Body of pancreas (tissue), 4 donors: ENCODE measurements around the gene PEX14. TPM values are rescaled to one million over a fixed set of nuclear protein-coding genes. Genes with fewer than 3 reads are reported as not detected.

Experiments
- ATAC-seq: fragments of 150-250 bp; one replicate; pipeline ENCODE4 v1.9.1; 2016
- DNase-seq, 4 donors: peaks; one replicate each; pipeline ENCODE4 v3.0.0-alpha.2; 2019
- H3K27ac ChIP-seq, 4 donors: fragments of 200-600 bp; sonication (generic); 1 replicate in 3 of 4; 2 replicates in 1 of 4; pipeline versions ENCODE4 v1.5.1 to v1.6.1; 2016 to 2019; ENCODE audit warnings: mild to moderate bottlenecking in 1 of 4, mixed read lengths in 1 of 4, moderate library complexity in 1 of 4
- H3K27me3 ChIP-seq, 2 donors: fragments of 200-600 bp; sonication (generic); one replicate each; pipeline ENCODE4 v1.6.0; 2016; ENCODE audit warnings: mild to moderate bottlenecking in 1 of 2
- H3K36me3 ChIP-seq, 2 donors: fragments of 200-600 bp; sonication (generic); replicated peaks in 1 of 2; 2 replicates each; pipeline ENCODE4 v1.5.1; 2016; ENCODE audit warnings: low read depth in 2 of 2; ENCODE audit not compliant: insufficient read depth in 1 of 2
- H3K4me1 ChIP-seq: fragments of 200-600 bp; sonication (generic); one replicate; pipeline ENCODE4 v1.6.0; 2016
- H3K4me3 ChIP-seq, 2 donors: fragments of 200-600 bp; sonication (generic); 1 replicate in 1 of 2; 2 replicates in 1 of 2; pipeline ENCODE4 v1.5.1; 2016 to 2019
- H3K9me3 ChIP-seq, 3 donors: fragments of 200-600 bp; sonication (generic); 1 replicate in 2 of 3; 2 replicates in 1 of 3; pipeline ENCODE4 v1.5.1; 2016
- CTCF ChIP-seq, 7 experiments: fragments of 450-650 bp in 4 of 7; fragments of 200-600 bp in 3 of 7; sonication (generic) in 3 of 7; IDR thresholded peaks; one replicate each; pipeline ENCODE4 v1.5.1; 2016 to 2019; ENCODE audit warnings: antibody characterized with exemption in 7 of 7
- POLR2A ChIP-seq, 3 donors: fragments of 450-650 bp; IDR thresholded peaks; one replicate each; pipeline ENCODE4 v1.6.1; 2016; ENCODE audit warnings: antibody characterized with exemption in 3 of 3, mild to moderate bottlenecking in 2 of 3
- WGBS, 2 donors: methylation state at CpG; one replicate each; pipeline ENCODE4 v1.1.5; 2017; 5-methylcytosine and 5-hydroxymethylcytosine counted together
- intact Hi-C: fragments of 100-400 bp; cut with DNase I; formaldehyde crosslinking; loops from one replicate; pipeline ENCODE4 v1.15.1; 2023
- total RNA-seq, 2 donors: library from RNA; depleted of rRNA; stranded (reverse); fragments of >200 nt; gene quantifications; one replicate each; pipeline ENCODE4 v1.1.0, GENCODE V29; 2016

The PEX14 gene
- total RNA-seq, 2 donors from 2014 or later: 8.6 to 8.8 TPM

GRCh38 chr1:10517677-10517982 is 42.9 kb downstream of the PEX14 start:
- Histone ChIP-seq H3K9me3 (no peaks in the 10 kb centered on the region), H3K4me1 (peaks cover 26% of the 10 kb centered on the region), H3K27ac (no peak overlapping the region), H3K27me3 (no peaks in the 10 kb centered on the region), H3K4me3 (no peak overlapping the region), H3K36me3 (no peaks in the 10 kb centered on the region)
- no peak for TF ChIP-seq CTCF (IDR thresholded peaks at IDR 0.05)
- TF ChIP-seq POLR2A (IDR thresholded peaks at IDR 0.05): no peak
- DNase-seq: no peak
- intact Hi-C loops: no loop called here
- 84 to 85% methylated on average over 2 of the region's 2 CpGs for WGBS, 2 donors
- ATAC-seq: no peak

- no peak overlapping the region for H3K27ac ChIP-seq
- H3K4me3 ChIP-seq: no peak overlapping the region
Observed at GRCh38 chr1:10519016-10519417, 44.3 kb downstream of the PEX14 start.

GRCh38 chr1:10520497-10520896 is 45.7 kb downstream of the PEX14 start:
- no peak for DNase-seq

More at GRCh38 chr1:10519016-10519417, 44.3 kb downstream of the PEX14 start:
- 53 to 58% methylated on average over 7 of the region's 7 CpGs for WGBS, 2 donors
- Histone ChIP-seq H3K36me3 (no peaks in the 10 kb centered on the region), H3K4me1 (peaks cover 40% of the 10 kb centered on the region), H3K27me3 (no peaks in the 10 kb centered on the region), H3K9me3 (no peaks in the 10 kb centered on the region)
- no peak for TF ChIP-seq POLR2A (IDR thresholded peaks at IDR 0.05)
- TF ChIP-seq CTCF (IDR thresholded peaks at IDR 0.05): no peak
- ATAC-seq (no peak), DNase-seq (peak in 1 of 4 donors; percentile 31)
- intact Hi-C loops: no loop called here

DNA sequence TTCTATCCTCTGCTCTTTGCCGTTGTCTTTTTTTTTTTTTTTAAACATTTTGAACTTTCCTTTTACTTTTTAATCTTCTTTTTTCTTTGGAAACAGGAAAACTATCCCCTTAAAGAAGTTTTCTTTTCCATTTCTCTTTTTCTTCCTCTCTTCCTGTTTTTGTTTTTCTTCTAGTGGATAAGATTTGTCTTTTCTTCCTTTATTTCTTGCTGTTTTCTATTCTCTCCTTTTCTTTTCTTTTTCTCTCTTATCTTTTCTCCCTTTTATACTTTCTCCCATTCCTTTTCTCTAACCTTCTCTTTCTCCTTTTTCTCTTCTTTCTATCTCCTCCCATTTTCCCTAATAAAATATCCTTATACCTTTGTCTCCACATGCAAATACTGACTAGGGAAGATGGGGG is 46.2 kb downstream of the PEX14 start:
- Histone ChIP-seq H3K27me3 (no peaks in the 10 kb centered on the region), H3K4me3 (no peak overlapping the region), H3K27ac (no peak overlapping the region), H3K9me3 (no peaks in the 10 kb centered on the region), H3K36me3 (no peaks in the 10 kb centered on the region), H3K4me1 (peaks cover 37% of the 10 kb centered on the region)
- WGBS, 2 donors: 81 to 86% methylated on average over 1 of the region's 1 CpG
- ATAC-seq: no peak
- no peak for TF ChIP-seq POLR2A (IDR thresholded peaks at IDR 0.05)
- TF ChIP-seq CTCF (IDR thresholded peaks at IDR 0.05): no peak
- no peak for DNase-seq
- intact Hi-C loops: no loop called here

More at GRCh38 chr1:10520497-10520896, 45.7 kb downstream of the PEX14 start:
- TF ChIP-seq CTCF (IDR thresholded peaks at IDR 0.05) (no peak), POLR2A (IDR thresholded peaks at IDR 0.05) (no peak)
- H3K27ac ChIP-seq: no peak overlapping the region
- H3K4me1 ChIP-seq: peaks cover 41% of the 10 kb centered on the region
- H3K9me3 ChIP-seq: no peaks in the 10 kb centered on the region
- no peaks in the 10 kb centered on the region for H3K27me3 ChIP-seq
- WGBS, 2 donors: 94 to 95% methylated on average over 6 of the region's 6 CpGs
- intact Hi-C loops: no loop called here
- no peaks in the 10 kb centered on the region for H3K36me3 ChIP-seq
- ATAC-seq: no peak
- no peak overlapping the region for H3K4me3 ChIP-seq

DNA sequence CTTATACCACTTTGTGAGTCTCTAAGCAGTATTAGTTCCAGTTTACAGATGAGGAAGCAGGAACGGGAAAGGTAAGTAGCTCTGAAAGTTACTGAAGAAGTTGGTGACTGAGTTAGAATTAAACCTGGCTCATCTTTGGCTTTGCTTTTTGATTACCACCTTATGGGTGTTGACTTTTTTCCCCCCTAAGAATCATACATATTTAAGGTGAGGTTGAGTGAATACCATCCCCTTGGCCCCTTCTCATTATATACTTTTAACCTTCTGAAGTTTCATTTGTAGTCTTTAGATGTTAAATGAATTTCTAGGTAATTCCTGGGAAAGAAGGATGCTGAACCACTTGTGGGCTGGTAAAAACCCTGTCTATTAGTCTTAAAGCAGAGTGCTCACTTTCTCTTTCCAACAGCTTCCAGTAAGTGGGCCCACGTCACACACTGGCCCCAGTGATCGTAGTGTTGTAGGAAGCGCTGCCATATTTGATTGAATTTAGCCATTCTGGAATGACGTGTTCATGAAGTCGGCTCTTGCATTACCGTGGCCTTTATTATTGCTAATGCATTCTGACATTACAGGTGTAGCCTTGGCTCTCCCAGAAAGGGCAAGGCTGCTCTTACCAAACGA is 46.9 kb downstream of the PEX14 start:
- Histone ChIP-seq H3K9me3 (no peaks in the 10 kb centered on the region), H3K27ac (no peak overlapping the region), H3K4me1 (peaks cover 30% of the 10 kb centered on the region), H3K36me3 (no peaks in the 10 kb centered on the region), H3K27me3 (no peaks in the 10 kb centered on the region), H3K4me3 (no peak overlapping the region)
- DNase-seq (no peak), ATAC-seq (no peak)
- 83 to 93% methylated on average over 8 of the region's 8 CpGs for WGBS, 2 donors
- intact Hi-C loops: no loop called here
- no peak for TF ChIP-seq POLR2A (IDR thresholded peaks at IDR 0.05)
- no peak for TF ChIP-seq CTCF (IDR thresholded peaks at IDR 0.05)
